NCI-H748 treated with DMSO at 0.1 percent for 48 hours (cell line): Measurements from ENCODE around the gene IKZF2.
"Not testable (repeated sequence)": the region's sequence is repeated elsewhere in the genome, so short reads cannot be mapped to it uniquely, and the experiment has no call there.

Experiments
- DNase-seq: peaks from one replicate; lab custom pipeline; 2025; lab: John Stamatoyannopoulos, UW

The IKZF2 gene

GRCh38 chr2:213043566-213043965 is 107.8 kb downstream of the IKZF2 start:
- no peak for DNase-seq

GRCh38 chr2:213042262-213042661 is 109.2 kb downstream of the IKZF2 start:
- DNase-seq: no peak

GRCh38 chr2:213036836-213037235 is 114.6 kb downstream of the IKZF2 start:
- DNase-seq: no peak

- no peak for DNase-seq
Measured at GRCh38 chr2:213034585-213034984, 116.8 kb downstream of the IKZF2 start.

- DNase-seq: no peak
Measured at GRCh38 chr2:213032607-213033006, 118.8 kb downstream of the IKZF2 start.

- DNase-seq: no peak
Measured at GRCh38 chr2:213022987-213023386, 128.4 kb downstream of the IKZF2 start.

GRCh38 chr2:213021971-213022899 is 129.2 kb downstream of the IKZF2 start:
- DNase-seq: no peak

- not testable (repeated sequence) for DNase-seq
Measured at GRCh38 chr2:213020913-213021312, 130.5 kb downstream of the IKZF2 start.

GRCh38 chr2:213020268-213020667 is 131.1 kb downstream of the IKZF2 start:
- no peak for DNase-seq

- no peak for DNase-seq
Measured at GRCh38 chr2:213019368-213019767, 132.0 kb downstream of the IKZF2 start.

GRCh38 chr2:213018340-213018901 is 133.0 kb downstream of the IKZF2 start:
- no peak for DNase-seq

- no peak for DNase-seq
Measured at GRCh38 chr2:213017404-213017803, 134.0 kb downstream of the IKZF2 start.

GRCh38 chr2:213016984-213017351 is 134.4 kb downstream of the IKZF2 start:
- no peak for DNase-seq

GRCh38 chr2:213016166-213016983 is 135.0 kb downstream of the IKZF2 start:
- DNase-seq: no peak

- DNase-seq: no peak
Measured at GRCh38 chr2:213015387-213016165, 135.8 kb downstream of the IKZF2 start.

- no peak for DNase-seq
Measured at GRCh38 chr2:213013979-213014378, 137.4 kb downstream of the IKZF2 start.

GRCh38 chr2:213011505-213011904 is 139.9 kb downstream of the IKZF2 start:
- no peak for DNase-seq

GRCh38 chr2:213010106-213010779 is 141.2 kb downstream of the IKZF2 start:
- DNase-seq: no peak

GRCh38 chr2:213007290-213007838 is 144.0 kb downstream of the IKZF2 start:
- DNase-seq: no peak

GRCh38 chr2:213004197-213004821 is 147.1 kb downstream of the IKZF2 start:
- DNase-seq: no peak

GRCh38 chr2:213002383-213002782 is 149.0 kb downstream of the IKZF2 start:
- no peak for DNase-seq
